Stimulated activated CD8-positive, alpha-beta memory T cell treated with anti-CD3 and anti-CD28 coated beads, Interleukin-4, amount 100 ng/mL, for 4 hours (primary cell): ENCODE results near the gene WTAP.
A peak's percentile ranks its signal among the peaks of the same experiment; 100 is the strongest.
"Not testable (repeated sequence)": the region's sequence is repeated elsewhere in the genome, so short reads cannot be mapped to it uniquely, and the experiment has no call there.

Experiments used
- DNase-seq, 2 donors: peaks; one replicate each; pipeline ENCODE4 v3.0.0-alpha.2; 2020; ENCODE audit warnings: low read depth in 2 of 2, low spot score in 1 of 2

The WTAP gene

GRCh38 chr6:159761129-159761872 is 34.0 kb downstream of the WTAP start:
- DNase-seq, result peak in 1 of 2 donors; percentile 7

- DNase-seq, result peak; percentile 78 to 86
Measured at GRCh38 chr6:159761873-159762680, 34.8 kb downstream of the WTAP start, which contains the start of gene ACAT2. Gene ACAT2, plus strand, starts transcription at chr6:159762045. Its CDS starts 43 bp downstream, at chr6:159762088.

GRCh38 chr6:159762681-159763293 is 35.5 kb downstream of the WTAP start:
- DNase-seq, result no peak

- DNase-seq, result no peak
Measured at GRCh38 chr6:159766906-159767305, 39.6 kb downstream of the WTAP start.

GRCh38 chr6:159769470-159769869 is 42.2 kb downstream of the WTAP start:
- DNase-seq, result no peak

- DNase-seq, result no peak
Measured at GRCh38 chr6:159772196-159772595, 44.9 kb downstream of the WTAP start.

GRCh38 chr6:159777240-159777904 is 50.1 kb downstream of the WTAP start:
- no peak for DNase-seq

- DNase-seq, result no peak
Measured at GRCh38 chr6:159778131-159778530, 50.8 kb downstream of the WTAP start.

GRCh38 chr6:159778542-159779103 is 51.3 kb downstream of the WTAP start:
- no peak for DNase-seq

GRCh38 chr6:159788276-159788675 is 61.0 kb downstream of the WTAP start:
- DNase-seq, result no peak

GRCh38 chr6:159788753-159789376 is 61.6 kb downstream of the WTAP start:
- DNase-seq, result no peak

GRCh38 chr6:159789377-159790148 is 62.3 kb downstream of the WTAP start, which contains the start of gene TCP1:
Gene TCP1, minus strand, starts transcription at chr6:159789602. Its CDS starts 134 bp downstream, at chr6:159789468.
- DNase-seq, result peak; percentile 99 to 100

GRCh38 chr6:159790149-159790955 is 63.0 kb downstream of the WTAP start, which contains the start of gene MRPL18:
Gene MRPL18, plus strand, starts transcription at chr6:159790467. Its CDS starts 121 bp downstream, at chr6:159790588.
- DNase-seq, result peak; percentile 69 to 83

- DNase-seq, result peak in 1 of 2 donors; percentile 2
Measured at GRCh38 chr6:159790956-159791598, 63.8 kb downstream of the WTAP start.

GRCh38 chr6:159794976-159795375 is 67.7 kb downstream of the WTAP start:
- not testable (repeated sequence) for DNase-seq

GRCh38 chr6:159797554-159797953 is 70.2 kb downstream of the WTAP start:
- DNase-seq, result no peak

- DNase-seq, result no peak
Measured at GRCh38 chr6:159800141-159800865, 73.0 kb downstream of the WTAP start, which contains the start of gene PNLDC1. Gene PNLDC1, plus strand, starts transcription at chr6:159800276. Its CDS starts 32 bp downstream, at chr6:159800308.
